HG02973 (cell line): ENCODE measurements around the gene NFAT5.

Experiments
- ATAC-seq: cut with Tn5 transposase; IDR thresholded peaks from one replicate; pipeline ENCODE4 v1.9.1; 2021; ENCODE audit warnings: moderate library complexity; ENCODE audit not compliant: unreplicated experiment

The NFAT5 gene

DNA sequence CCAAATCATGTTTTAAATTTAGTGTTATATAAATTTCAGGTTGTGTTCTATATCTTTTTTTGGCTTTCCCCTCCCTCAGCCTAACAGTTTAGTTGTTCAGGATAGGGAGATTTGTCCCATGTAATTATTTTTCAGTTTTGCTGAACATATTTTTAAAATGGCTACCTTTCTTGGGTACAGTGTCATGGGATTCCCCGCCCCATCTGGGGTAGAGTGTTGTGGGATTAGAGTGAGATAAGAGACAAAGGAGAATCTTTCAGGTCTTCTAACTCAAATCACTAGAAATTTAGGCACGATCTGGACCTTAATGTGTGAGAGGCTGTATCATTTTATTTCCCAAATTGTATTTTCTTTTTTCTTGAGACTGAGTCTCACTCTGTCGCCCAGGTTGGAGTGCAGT, 24.8 kb downstream of the NFAT5 start:
- ATAC-seq = no peak

DNA sequence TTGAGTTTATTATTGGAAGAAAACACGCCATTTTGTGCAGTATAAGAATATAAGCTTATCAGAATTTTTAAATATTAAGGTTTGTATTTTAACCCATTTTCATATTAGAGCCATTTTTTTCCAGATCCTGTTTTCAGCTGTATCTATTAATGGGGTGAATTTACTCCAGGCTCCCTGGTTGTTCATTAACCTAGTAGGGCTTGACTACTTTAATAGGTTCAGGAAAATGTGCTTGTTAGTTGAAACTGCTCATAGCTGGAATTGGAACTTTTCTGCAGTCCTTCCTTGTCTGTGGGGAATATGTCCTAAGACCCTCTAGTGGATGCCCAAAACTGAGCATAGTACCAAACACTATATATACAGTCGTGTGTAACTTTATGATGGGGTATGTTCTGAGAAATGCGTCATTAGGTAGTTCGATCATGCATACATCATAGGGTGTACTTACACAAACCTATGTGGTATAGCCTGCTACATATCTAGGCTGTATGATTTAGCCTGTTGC, 28.0 kb downstream of the NFAT5 start:
- no peak for ATAC-seq

DNA sequence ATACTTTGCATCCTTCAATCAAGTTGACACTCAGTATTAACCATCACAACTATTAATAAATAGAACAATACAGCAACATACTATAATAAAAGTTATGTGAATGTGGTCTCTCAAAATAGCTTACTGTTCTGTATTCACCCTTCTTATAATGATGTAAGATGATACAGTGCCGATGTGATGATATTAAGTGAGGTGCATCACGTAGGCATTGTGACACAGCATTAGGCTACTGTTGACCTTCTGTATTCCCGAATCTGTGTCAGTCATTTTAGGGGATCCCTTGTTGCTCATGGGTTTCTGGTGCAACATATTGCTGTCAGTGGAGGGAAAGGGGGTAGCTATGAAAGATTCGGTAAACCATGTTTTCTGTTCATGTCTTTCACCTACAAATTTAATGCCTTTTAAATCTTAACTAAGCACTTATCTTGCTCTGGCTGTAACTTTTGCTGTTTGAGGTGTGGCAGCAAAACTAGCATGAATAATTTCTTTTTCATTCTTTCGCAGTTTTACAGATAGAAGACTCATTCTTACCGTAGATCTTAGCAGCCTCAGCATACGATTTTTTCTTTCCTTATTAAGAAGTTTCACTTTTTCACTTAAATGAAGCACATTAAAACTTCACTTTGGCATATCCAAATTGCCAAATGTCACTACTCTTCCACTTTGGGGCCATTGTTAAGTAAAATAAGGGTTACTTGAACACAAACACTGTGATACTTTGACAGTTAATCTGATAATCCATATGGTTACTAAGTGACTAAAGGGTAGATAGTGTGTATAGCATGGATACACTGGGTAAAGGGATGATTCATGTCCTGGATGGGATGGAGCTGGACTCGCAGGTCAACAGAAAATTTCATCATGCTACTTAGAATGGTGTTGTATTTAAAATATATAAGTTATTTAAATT, 29.6 kb downstream of the NFAT5 start:
- no peak for ATAC-seq

DNA sequence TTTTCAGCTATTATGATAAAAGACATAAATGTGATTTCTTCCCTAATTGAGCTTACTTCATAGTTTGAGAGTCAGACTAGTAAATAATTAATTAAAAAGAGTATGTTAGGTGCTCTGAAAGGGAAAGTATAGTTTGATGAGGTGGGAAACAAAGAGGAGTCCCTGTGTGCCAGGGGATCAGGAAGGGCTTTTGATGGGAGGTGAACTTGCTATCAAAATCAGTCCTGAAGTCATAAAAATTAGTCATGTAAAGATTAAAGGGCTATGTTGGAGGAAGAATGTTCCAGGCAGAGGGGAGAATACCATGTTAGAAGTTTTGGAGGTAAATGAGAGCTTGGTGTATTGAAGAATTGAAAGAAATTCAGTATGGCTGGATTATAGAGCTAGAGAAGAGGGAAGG, 31.0 kb downstream of the NFAT5 start:
- ATAC-seq = no peak

DNA sequence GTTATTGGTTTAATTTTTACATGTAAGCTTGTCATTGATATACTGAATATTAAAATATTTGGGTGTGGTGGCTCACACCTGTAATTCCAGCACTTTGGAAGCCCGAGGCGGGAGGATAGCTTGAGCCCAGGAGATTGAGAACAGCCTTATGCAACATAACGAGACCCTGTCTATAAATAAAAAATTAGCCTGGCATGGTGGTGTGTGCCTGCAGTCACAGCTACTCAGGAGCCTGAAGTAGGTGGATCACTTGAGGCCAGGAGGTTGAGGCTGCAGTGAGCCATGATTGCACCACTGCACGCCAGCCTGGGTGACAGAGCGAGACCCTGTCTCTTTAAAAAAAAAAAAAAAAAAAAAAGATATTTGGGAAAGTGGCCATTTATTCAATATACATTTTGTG, 32.3 kb downstream of the NFAT5 start:
- ATAC-seq = no peak

DNA sequence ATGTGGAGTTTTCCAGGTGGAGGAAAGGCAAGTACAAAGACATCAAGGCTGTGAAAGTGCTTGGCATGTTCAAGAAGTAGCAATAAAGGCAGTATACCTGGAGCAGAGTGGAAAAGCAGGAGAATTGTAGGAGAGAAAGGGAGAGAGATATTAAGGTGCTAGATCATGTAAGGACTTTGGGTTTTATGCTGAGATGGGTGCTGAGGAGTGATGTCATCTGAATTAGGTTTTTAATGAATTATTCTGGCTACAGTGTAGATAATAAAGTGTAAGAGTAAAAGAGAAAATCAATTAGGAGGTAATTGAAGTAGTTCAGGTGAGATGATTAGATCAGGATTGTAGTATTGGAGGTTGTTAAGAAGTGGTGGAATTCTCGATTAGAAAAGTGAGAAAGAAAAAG, 34.0 kb downstream of the NFAT5 start:
- no peak for ATAC-seq

DNA sequence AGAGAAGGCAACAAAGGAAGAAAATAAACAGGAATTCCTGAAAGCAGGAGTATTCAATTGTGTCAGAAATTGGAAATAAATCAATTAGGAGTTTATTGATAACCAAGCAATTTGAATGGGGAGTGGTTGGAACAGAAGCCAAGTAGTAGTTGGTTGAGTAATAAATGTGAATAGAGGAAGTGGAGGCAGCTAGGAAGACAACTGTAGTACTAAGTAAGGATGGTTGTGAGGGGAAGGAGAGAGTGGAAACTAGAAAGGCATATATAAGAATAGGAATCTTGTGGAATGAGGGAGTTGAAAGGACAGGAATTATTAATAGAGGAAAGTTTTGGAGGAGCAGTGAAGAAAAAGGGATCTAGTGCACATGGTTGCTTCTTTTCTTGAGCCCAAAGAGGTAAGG, 34.4 kb downstream of the NFAT5 start:
- ATAC-seq = no peak

DNA sequence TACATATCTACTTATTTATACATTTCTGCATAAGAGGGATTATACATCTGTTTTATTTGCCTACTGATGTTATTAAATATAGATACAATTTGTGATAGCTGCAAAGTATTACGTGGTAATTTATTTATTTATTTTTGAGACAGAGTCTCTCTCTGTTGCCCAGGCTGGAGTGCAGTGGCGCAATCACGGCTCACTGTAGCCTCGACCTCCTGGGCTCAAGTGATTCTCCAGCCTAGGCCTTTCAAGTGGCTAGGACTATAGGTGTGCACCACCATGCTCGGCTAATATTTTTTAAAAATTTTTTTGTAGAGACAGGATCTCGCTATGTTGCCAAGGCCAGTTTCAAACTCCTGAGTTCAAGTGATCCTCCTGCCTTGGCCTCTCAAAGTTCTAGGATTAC, 35.5 kb downstream of the NFAT5 start:
- ATAC-seq = no peak

DNA sequence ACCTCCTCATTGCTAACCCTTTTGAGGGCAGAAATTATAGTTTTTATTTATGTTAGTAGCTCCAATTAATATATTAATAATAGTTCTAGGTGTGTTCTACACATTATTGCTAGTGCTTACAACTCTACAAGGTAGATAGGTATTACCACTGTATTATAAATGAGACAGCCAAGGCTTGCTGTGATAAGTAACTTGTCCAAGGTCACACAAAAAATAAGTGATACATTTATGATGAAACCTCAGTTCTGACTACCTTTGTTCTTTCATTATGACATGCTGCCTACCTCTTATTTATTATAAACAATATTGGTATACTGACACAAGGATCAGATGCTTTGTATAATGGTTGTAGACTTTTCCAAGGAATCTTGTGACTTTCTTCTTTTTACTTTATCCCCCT, 41.2 kb downstream of the NFAT5 start:
- no peak for ATAC-seq

DNA sequence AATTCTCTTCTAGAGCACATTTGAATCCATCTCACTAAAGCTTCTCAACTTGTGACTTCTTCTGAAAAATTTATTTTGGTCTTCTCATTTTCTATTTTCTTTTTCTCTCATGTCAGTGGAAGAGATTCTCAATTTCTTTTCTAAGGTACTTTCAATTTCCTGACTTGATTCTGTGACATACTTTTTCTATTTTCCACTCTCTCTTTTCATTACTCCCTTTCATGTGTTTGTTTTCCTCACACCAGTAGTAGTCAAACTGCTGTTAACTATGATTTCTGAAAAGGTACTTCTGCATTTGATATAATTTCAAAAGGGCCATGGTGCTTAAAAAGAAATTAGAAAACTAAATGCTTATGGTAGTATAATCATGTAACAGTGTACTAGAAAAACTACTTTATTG, 41.9 kb downstream of the NFAT5 start:
- ATAC-seq = no peak

DNA sequence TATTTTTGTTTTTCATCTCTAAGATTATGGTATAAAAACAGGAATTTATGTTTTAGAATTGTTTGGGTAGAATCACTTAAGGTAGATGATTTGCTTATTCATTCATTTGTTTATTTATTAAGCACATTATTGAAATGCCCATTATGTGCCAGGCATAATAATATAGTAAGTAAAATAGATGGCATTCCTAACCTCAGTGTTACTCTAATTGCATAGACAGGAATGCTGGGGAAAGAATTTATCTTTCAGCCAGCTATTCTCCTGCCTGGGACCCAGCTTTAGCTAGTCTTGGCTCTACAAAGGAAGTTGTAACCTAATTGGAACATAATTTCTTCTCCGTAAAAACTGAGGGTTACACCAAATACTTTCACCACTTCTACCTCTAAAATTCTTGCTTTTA, 44.6 kb downstream of the NFAT5 start:
- ATAC-seq = no peak

DNA sequence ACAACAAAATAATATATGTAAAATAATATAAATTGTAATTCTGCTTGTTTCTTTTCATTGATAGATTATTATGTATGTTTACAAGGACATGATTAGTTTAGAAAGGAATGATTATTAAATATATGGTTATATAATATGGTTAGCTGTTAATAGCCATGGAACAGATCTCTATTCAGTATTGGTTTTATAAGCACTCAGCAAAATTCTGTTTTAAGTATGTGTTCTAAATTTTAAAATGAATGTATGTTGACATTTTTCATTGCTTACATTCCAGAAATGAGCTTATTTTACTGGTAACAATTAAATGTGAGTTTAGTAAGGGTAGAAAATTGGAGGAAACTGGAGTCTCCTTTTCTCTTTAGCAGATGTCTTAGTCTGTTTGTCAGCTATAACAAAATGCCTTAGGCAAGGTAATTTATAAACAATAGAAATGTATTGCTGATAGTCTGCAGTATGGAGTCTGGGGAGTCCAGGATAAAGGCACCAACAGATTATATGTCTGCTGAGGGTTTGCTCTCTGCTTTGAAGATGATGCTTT, 45.4 kb downstream of the NFAT5 start:
- no peak for ATAC-seq

DNA sequence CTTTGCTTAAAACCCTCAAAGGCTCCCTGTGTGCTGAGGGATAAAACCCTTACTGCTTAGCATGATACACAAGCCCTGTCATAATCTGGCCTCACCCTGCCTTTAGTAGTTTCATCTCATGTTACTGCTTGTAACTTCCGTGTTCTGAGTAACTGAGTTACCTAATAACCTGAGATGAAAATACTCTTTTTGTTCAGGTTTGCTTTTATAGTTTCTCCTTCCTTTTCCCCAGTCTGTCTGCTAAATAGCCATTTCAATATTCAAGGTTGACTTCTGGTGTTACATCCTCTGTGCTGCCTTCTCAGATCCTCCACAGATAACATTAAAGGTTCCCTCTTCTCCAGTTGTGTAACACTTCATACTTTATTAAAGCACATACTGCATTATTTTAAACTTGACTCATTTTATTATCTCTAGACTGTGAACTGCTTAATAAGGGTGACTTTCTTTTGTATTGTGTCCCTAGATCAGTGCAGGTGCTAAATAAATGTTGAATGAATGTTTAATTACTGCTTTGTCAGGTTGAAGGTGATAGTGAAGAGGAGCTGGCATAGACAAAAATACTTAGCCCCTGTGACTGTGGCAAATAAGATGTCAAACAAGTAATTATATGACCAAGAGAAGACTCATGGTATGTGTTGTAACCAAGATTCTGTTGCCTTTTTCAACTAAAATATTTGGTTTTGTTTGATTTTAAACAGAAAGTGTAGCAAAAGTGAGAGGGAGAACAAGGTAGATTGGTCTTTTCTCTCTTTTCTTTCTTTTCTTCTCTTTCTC, 47.8 kb downstream of the NFAT5 start:
- no peak for ATAC-seq

DNA sequence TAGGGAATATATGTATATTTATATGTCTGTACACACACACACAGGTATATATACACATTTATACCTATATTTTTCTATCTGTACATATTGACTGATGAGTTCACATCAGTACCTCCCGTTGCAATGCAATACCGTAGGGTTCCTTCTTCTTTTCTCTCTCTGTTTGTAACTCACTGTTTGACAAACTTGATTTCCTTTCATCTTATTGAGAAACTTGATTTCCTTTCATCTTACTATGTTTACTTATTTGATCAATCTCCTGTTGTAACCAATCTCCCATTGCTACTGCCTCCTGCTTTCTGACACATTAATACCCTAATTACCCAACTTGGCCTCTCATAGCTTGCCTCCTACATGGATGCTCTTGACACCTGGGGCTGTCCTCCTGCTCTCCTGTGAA, 49.8 kb downstream of the NFAT5 start:
- ATAC-seq = no peak

DNA sequence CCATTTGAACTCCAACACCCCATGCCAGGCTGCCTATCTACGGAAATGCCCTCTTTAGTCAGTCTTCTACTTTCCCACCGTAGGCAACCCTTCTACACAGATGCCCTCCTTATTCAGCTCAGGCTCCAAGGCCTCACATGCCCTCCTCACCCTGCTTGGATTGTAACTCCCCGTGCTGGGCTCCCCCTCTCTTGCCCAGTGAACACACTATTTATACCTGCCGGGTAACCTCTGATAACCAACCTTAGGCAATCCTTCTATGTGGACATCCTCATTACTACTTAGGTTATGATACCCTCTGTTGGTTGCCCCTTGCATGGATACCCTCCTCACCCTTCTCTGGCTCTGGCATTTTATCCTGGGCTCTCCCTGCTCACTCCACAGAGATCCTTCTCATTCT, 50.3 kb downstream of the NFAT5 start:
- ATAC-seq = no peak

DNA sequence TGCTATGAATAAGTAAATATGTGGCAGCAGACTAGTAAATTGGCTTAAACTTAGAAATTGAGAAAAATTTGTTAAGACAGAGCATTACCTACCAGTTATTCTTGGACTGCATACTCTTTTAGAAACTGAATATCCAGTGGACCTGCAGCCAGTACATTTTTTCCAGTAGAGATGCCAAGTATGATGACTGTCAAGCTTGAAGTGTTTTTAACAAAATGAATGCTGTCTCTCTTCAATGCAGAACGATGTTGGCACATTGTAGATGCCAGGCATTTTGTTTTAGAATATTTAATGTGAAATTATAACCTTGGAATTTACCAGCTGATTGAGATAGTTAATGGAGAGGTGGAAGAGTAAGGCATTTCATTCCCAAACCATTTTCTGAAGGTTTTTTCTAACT, 52.5 kb downstream of the NFAT5 start:
- ATAC-seq = no peak

DNA sequence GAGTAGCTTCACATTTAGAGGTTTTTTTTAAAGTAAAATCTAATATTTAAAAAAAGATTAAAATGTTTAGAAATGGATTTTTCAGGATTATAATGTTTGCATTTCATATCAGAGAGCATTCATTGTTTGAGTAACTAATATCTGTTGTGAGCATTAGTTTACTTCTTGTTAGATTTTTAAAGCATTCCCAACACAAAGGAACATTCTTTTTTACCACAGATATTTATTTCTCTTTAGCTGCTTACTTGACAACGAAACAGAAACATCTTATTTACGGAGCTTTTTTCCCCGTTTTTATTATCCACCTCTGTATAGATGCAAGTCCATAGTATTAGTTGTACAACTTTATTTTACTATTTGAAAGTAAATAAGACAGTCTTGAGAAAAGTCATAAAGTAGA, 53.0 kb downstream of the NFAT5 start:
- ATAC-seq = no peak

DNA sequence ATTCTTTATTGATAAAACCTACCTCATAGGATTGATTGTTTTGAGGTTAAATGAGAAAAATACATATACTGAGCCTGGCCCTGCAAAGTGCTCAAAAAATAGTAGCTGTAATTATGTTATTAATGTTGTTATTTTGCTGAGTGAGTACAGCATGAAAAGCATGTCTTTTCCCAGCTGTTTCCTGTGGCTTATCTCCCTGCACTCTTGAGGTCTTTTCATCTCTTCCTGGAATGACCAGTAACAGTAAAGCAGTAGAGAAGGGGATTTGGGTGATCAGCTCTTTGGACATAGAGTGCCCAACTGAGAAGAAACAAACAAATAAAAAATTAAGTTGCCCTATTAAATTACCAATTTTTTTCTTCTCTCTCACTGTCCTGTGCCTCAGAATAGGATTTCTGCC, 53.7 kb downstream of the NFAT5 start:
- ATAC-seq = no peak

DNA sequence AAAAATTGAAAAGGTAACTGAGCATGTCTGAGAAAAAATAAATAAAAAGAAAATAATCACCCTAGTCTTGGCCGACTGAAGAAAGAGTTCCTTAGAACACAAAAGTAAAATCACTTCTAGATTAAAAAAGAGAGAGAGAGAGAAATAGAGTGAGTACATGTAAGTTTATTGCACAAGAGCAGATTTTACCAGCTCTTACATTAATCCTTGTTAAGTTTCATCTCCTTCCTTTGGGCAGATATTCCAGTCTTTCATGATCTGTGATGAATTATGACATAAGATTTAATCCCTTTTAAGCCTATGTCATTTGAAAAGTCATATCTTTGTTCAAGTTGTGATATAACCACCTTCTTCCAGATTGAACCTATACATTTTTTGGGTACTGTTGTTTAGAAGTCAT, 54.8 kb downstream of the NFAT5 start:
- ATAC-seq = no peak

DNA sequence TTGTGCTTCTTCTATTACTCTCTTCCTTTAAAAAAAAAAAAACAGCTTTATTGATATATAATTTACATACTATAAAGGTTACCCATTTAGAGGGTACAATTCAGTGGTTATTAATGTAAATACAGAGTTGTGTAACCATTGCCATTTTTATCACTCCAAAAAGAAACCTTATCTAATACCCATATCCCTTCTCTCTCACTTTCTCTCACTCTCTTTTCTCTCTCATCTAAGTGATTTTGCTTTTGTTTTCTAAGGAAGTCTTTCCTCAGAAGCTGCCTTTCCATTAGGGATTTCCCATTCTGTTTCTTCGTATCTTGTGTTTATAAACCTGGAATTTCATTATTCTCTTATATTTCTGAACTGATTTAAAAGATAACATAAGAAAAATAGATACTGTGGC, 55.5 kb downstream of the NFAT5 start:
- ATAC-seq = no peak

DNA sequence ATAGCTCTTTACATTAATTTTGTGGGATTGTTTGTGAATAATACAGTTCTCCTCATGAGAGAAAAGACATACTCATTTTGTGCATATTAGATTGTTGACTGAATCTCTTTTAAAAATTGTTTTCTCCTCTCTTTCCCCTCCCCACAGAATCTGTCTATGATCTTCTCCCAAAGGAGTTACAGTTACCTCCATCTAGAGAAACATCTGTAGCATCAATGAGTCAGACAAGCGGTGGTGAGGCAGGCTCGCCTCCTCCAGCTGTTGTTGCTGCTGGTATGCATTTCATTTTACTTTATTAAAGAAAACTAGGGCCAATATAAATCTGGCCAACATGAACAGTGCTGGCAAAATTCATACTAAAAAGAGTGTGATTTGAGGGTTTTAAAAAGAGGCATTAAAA, 60.5 kb downstream of the NFAT5 start:
- ATAC-seq = no peak

DNA sequence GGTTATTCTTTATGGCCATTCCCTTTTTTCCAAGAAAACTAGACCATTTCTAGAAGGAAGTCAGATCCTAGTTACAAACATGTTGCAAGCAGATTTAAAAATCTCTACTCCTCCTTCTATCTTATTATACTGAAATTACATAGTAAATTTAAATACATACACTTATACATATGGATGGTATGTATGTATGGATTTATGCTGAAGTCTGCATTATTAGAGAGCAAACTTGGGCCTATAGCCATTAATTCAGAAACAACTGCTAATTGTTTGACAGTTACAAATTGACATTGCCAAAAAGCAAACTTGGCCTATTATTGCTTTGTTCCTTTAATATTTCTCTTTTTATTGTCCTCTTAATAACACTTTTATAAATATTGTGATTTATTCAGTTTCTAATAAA, 67.1 kb downstream of the NFAT5 start:
- no peak for ATAC-seq
